Retinal pigment epithelial cell (primary cell): ENCODE results near the gene HDAC9.

Source experiments
- DNase-seq: peaks from one replicate; pipeline ENCODE4 v3.0.0-alpha.2; 2010; ENCODE audit warnings: low read depth
- H3K4me3 ChIP-seq: 2 replicates; pipeline ENCODE4 v1.5.1; 2011; ENCODE audit warnings: mild to moderate bottlenecking, low read length, control low read depth, moderate library complexity
- CTCF ChIP-seq: conservative IDR thresholded peaks from 2 replicates; pipeline ENCODE4 v1.5.1; 2011; ENCODE audit warnings: low read depth, low read length, control low read depth, inconsistent platforms

The HDAC9 gene

GRCh38 chr7:18521236-18521589, 25.7 kb downstream of the HDAC9 start:
- no peak overlapping the region for H3K4me3 ChIP-seq
- DNase-seq = no peak
- TF ChIP-seq CTCF = no peak

- TF ChIP-seq CTCF = peak; percentile 4
- peak; percentile 74 for DNase-seq
- H3K4me3 ChIP-seq = no peak overlapping the region
These were observed 26.5 kb downstream of the HDAC9 start for GRCh38 chr7:18521945-18522566.

- no peak for TF ChIP-seq CTCF
- no peak overlapping the region for H3K4me3 ChIP-seq
- no peak for DNase-seq
These were observed 28.7 kb downstream of the HDAC9 start for GRCh38 chr7:18524248-18524647.

GRCh38 chr7:18526368-18526878, 30.9 kb downstream of the HDAC9 start:
- no peak overlapping the region for H3K4me3 ChIP-seq
- no peak for DNase-seq

GRCh38 chr7:18529239-18529638, 33.7 kb downstream of the HDAC9 start:
- no peak overlapping the region for H3K4me3 ChIP-seq
- DNase-seq = no peak
- no peak for TF ChIP-seq CTCF

More at GRCh38 chr7:18526368-18526878, 30.9 kb downstream of the HDAC9 start:
- no peak for TF ChIP-seq CTCF

- TF ChIP-seq CTCF = no peak
- no peak overlapping the region for H3K4me3 ChIP-seq
- DNase-seq = no peak
These were observed 35.0 kb downstream of the HDAC9 start for GRCh38 chr7:18530224-18531179.
